GM23338 (cell line): ENCODE data around the gene NFXL1. TPM values are rescaled to one million over a fixed set of nuclear protein-coding genes. Genes with fewer than 3 reads are reported as not detected.

Experiments
- ATAC-seq: fragments of 200-7000 bp; cut with Tn5 transposase; 3 replicates; pipeline ENCODE4 v1.9.1; 2020
- DNase-seq: peaks from one replicate; pipeline ENCODE4 v3.0.0-alpha.2; 2015; ENCODE audit warnings: low spot score
- H2AFZ ChIP-seq: fragments of 200-600 bp; sonication (generic); 2 replicates; pipeline ENCODE4 v1.8.0; 2016; ENCODE audit warnings: antibody characterized with exemption, mild to moderate bottlenecking, moderate library complexity
- H3F3A ChIP-seq: fragments of 200-600 bp; sonication (generic); replicated peaks from 2 replicates; pipeline ENCODE4 v1.8.0; 2017; ENCODE audit warnings: antibody characterized with exemption, mixed run types, low read depth
- H3K27ac ChIP-seq: fragments of 200-600 bp; sonication (generic); 2 replicates; pipeline ENCODE4 v1.6.1; 2016; ENCODE audit warnings: low read depth
- H3K27me3 ChIP-seq: fragments of 200-600 bp; sonication (generic); 2 replicates; pipeline ENCODE4 v1.8.0; 2016; ENCODE audit warnings: mild to moderate bottlenecking, mixed run types, moderate library complexity; ENCODE audit not compliant: insufficient read depth
- H3K36me3 ChIP-seq: fragments of 200-600 bp; sonication (generic); 2 replicates; pipeline ENCODE4 v1.8.0; 2016; ENCODE audit warnings: mild to moderate bottlenecking; ENCODE audit not compliant: insufficient read depth
- H3K4me1 ChIP-seq: fragments of 200-600 bp; sonication (generic); 2 replicates; pipeline ENCODE4 v1.8.0; 2016; ENCODE audit warnings: mild to moderate bottlenecking, moderate library complexity; ENCODE audit not compliant: insufficient read depth
- H3K4me2 ChIP-seq: fragments of 200-600 bp; sonication (generic); 2 replicates; pipeline ENCODE4 v1.7.1; 2017; ENCODE audit warnings: mixed run types
- H3K4me3 ChIP-seq: fragments of 200-600 bp; sonication (generic); 2 replicates; pipeline ENCODE4 v1.6.1; 2016; ENCODE audit warnings: mixed run types
- H3K79me2 ChIP-seq: fragments of 200-600 bp; sonication (generic); replicated peaks from 2 replicates; pipeline ENCODE4 v1.8.0; 2017; ENCODE audit warnings: mild to moderate bottlenecking; ENCODE audit not compliant: insufficient read depth
- H3K9me2 ChIP-seq: fragments of 200-600 bp; sonication (generic); 2 replicates; pipeline ENCODE4 v1.8.0; 2017; ENCODE audit not compliant: insufficient read depth
- H4K20me1 ChIP-seq: fragments of 200-600 bp; sonication (generic); replicated peaks from 2 replicates; pipeline ENCODE4 v1.8.0; 2017; ENCODE audit warnings: mild to moderate bottlenecking; ENCODE audit not compliant: insufficient read depth
- H3K27ac Mint-ChIP-seq: 2 replicates; pipeline ENCODE4 v1.8.0; 2020; ENCODE audit warnings: inconsistent platforms, mild to moderate bottlenecking, moderate library complexity, mixed read lengths
- H3K27me3 Mint-ChIP-seq: 3 replicates; pipeline ENCODE4 v1.8.0; 2022; ENCODE audit warnings: low read depth, mild to moderate bottlenecking, moderate library complexity, mixed read lengths, inconsistent platforms; ENCODE audit not compliant: insufficient read depth, poor library complexity
- H3K36me3 Mint-ChIP-seq: 3 replicates; pipeline ENCODE4 v1.8.0; 2021; ENCODE audit warnings: low read depth, mild to moderate bottlenecking, inconsistent platforms, moderate library complexity, mixed read lengths
- H3K4me1 Mint-ChIP-seq: 3 replicates; pipeline ENCODE4 v1.8.0; 2020; ENCODE audit warnings: mild to moderate bottlenecking, inconsistent platforms, mixed read lengths
- H3K4me3 Mint-ChIP-seq: 3 replicates; pipeline ENCODE4 v1.8.0; 2021; ENCODE audit warnings: moderate library complexity, mild to moderate bottlenecking, inconsistent platforms, mixed read lengths
- H3K9me3 Mint-ChIP-seq: 3 replicates; pipeline ENCODE4 v1.8.0; 2020; ENCODE audit warnings: moderate library complexity, mild to moderate bottlenecking, inconsistent platforms, mixed read lengths
- CREB1 ChIP-seq: fragments of 250-450 bp; sonication (Bioruptor Pico); IDR thresholded peaks from 2 replicates; pipeline ENCODE4 v1.5.0; 2020; ENCODE audit warnings: low read depth, mild to moderate bottlenecking, moderate library complexity
- JUNB ChIP-seq: IDR thresholded peaks from one replicate; pipeline ENCODE4 v1.6.1; 2016; ENCODE audit warnings: antibody characterized with exemption; ENCODE audit not compliant: unreplicated experiment
- POLR2AphosphoS5 ChIP-seq: IDR thresholded peaks from 2 replicates; pipeline ENCODE4 v1.6.1; 2016; ENCODE audit warnings: antibody characterized with exemption, low read depth
- ZNF462 ChIP-seq: fragments of 250-450 bp; sonication (Bioruptor Pico); IDR thresholded peaks from 2 replicates; pipeline ENCODE4 v1.5.0; 2020; ENCODE audit warnings: mild to moderate bottlenecking, moderate library complexity
- long read RNA-seq: library from polyadenylated mRNA; unstranded; transcript quantifications from one replicate; pipeline ENCODE4 v2.0.0, GENCODE V29; 2020; ENCODE audit not compliant: unreplicated experiment
- polyA plus RNA-seq: library from polyadenylated mRNA; unstranded; fragments of >200 nt; fragmentation: Nextera tagmentation; extraction: Ambion mirVana; gene quantifications from 2 replicates; pipeline ENCODE4 v1.2.1, GENCODE V29; 2016
- total RNA-seq: library from RNA; depleted of rRNA; stranded (reverse); fragments of >200 nt; shearing (Covaris generic); gene quantifications from 2 replicates; pipeline ENCODE4 v1.2.3, GENCODE V29; 2014; rRNA removed
- TF ChIP-seq, protein P1 (sequence below): IDR thresholded peaks from 2 replicates; pipeline ENCODE4 v1.6.1; 2016; ENCODE audit warnings: antibody characterized with exemption

Gene NFXL1
- total RNA-seq (31.7 and 38.6 TPM in 2 replicates), polyA plus RNA-seq (13.9 and 19.4 TPM in 2 replicates)
- long read RNA-seq, partial matches to known transcripts: 11 of 14 reads
- long read RNA-seq, other reads (novel, unspliced or antisense): 1 of 14 reads

- H3K36me3 Mint-ChIP-seq: peaks cover 38% of the 10 kb centered on the region
- H3K27ac Mint-ChIP-seq: peak within 1 kb of the TSS; percentile 93
- Histone ChIP-seq H3F3A (no peaks in the 10 kb centered on the region), H3K27me3 (no peaks in the 10 kb centered on the region), H3K27ac (peak within 1 kb of the TSS; percentile 94), H3K79me2 (peaks cover 43% of the 10 kb centered on the region), H2AFZ (peak within 1 kb of the TSS; percentile 97), H3K36me3 (0 out of 2 replicates have a peak, but pooled peaks cover 3% of the 10 kb centered on the region), H3K4me3 (peak within 1 kb of the TSS; percentile 91), H4K20me1 (no peaks in the 10 kb centered on the region), H3K4me1 (peaks cover 8% of the 10 kb centered on the region; the same call in 1 of the 2 replicates), H3K9me2 (no peaks in the 10 kb centered on the region), H3K4me2 (peak within 1 kb of the TSS; percentile 94)
- H3K4me3 Mint-ChIP-seq: peak within 1 kb of the TSS; percentile 97
- peaks cover 17% of the 10 kb centered on the region for H3K4me1 Mint-ChIP-seq
- TF ChIP-seq ZNF462 (CRISPR knock-in tag) (no peak), CREB1 (CRISPR knock-in tag) (peak; percentile 80), POLR2AphosphoS5 (peak; percentile 92), JUNB (no peak)
- TF ChIP-seq, protein P1, sequence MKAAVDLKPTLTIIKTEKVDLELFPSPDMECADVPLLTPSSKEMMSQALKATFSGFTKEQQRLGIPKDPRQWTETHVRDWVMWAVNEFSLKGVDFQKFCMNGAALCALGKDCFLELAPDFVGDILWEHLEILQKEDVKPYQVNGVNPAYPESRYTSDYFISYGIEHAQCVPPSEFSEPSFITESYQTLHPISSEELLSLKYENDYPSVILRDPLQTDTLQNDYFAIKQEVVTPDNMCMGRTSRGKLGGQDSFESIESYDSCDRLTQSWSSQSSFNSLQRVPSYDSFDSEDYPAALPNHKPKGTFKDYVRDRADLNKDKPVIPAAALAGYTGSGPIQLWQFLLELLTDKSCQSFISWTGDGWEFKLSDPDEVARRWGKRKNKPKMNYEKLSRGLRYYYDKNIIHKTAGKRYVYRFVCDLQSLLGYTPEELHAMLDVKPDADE: peak; percentile 97
- H3K27me3 Mint-ChIP-seq: peaks cover 5% of the 10 kb centered on the region
- H3K9me3 Mint-ChIP-seq: peaks cover 23% of the 10 kb centered on the region
- DNase-seq: peak; percentile 98
- ATAC-seq: peak; percentile 94
These were observed at the start of gene NFXL1 for GRCh38 chr4:47914220-47914925. Gene NFXL1 (minus strand): TSS chr4:47914583. CDS start chr4:47914203, 380 bp downstream.
